Fibroblast of skin of scalp (primary cell): ENCODE measurements around the gene MYL3.

Experiments used
- DNase-seq: peaks from one replicate; pipeline ENCODE4 v3.0.0-alpha.2; 2013

The MYL3 gene

DNA sequence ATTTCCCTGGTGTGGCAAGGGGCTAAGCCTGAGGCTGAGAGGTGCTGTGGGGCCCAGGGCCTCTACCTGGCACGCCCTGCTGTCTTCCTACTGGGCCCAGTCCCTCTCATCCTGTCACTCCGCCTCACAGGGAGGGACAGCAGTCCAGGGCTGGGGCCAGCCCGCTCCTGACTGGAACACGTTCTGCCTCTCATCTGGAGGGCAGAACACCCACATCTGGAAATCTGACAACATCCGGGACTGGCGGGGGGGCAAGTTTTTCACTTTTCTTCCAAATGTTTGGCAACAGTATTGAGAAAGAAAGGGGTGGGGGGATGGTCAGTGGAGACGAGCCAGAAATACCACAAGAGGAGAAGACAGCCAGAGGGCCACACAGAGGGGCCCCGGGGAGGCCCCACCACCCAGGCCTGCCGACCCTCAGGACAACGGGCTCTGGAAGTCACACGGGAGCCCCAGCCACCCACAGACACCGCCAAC is 1.8 kb upstream of the MYL3 start:
- peak; percentile 74 for DNase-seq

DNA sequence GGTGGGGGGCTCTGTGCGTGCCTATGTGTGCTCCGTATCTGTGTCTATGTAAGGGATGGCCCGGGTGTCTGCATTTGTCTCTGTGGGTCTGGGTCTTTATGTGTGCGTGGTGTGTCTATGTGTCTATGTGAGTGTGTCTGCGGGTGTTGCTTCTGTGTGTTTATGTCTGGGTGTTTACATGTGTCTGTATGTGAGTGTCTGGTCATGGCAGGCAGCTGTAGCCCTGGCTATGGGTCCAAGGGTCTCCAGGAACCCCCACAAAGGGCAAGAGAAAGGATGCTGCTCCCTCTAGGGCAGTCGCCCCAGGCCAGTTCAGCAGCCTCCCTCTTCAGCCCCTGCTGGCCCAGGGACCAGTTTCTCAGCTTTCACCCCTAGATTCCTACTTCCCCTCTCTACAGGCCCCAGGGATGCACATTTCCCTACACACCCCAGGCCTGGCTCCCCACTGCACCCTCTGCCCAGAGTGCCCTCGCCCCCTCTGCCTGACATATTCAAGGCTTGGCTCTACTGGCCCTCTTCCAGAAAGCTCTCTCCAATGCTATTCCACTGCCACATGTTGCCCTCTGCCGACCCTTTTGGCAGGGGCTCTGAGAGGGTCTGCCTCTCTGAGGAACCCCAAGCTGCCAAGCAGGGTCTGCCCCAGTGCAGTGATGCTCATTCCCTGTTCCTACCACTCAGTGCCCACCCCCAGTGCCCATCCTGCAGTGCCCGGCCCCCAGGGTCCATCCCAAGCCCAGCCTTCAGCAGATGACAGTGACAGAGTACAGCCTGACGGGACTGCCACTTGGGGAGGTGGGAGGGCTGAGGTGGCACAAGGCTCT is 1.0 kb upstream of the MYL3 start:
- no peak for DNase-seq

DNA sequence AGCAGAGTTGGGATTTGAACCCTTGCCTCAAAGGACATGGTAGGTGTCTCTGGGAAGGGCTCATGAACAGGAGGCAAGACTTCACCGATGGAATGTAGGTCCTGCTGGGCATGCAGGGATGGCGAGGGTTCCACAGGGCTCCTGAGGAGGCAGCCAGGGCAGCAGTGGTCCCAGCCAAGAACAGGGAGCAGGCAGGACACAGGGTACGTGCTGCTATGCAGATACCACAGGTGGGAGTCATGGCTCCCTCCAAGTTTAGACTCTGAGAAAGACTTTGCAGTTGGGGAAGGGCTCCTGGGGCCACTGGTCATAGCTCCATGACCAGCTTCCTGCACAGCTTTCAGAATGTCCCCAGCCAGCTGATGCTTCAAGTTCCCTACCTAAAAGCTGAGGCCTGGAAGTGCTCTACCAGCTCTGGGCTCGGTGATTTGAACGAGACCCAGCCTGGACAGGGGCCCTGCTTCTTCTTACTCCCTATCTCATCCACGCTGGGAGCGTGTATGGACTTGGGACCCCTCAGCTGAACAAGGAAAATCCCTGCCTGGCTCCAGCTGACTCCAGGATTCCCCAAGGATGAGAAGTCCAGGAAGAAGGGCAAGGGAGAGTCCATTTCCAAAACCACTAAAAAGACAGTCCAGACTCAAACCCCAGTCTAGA is 747 bp downstream of the MYL3 start:
- DNase-seq: no peak

DNA sequence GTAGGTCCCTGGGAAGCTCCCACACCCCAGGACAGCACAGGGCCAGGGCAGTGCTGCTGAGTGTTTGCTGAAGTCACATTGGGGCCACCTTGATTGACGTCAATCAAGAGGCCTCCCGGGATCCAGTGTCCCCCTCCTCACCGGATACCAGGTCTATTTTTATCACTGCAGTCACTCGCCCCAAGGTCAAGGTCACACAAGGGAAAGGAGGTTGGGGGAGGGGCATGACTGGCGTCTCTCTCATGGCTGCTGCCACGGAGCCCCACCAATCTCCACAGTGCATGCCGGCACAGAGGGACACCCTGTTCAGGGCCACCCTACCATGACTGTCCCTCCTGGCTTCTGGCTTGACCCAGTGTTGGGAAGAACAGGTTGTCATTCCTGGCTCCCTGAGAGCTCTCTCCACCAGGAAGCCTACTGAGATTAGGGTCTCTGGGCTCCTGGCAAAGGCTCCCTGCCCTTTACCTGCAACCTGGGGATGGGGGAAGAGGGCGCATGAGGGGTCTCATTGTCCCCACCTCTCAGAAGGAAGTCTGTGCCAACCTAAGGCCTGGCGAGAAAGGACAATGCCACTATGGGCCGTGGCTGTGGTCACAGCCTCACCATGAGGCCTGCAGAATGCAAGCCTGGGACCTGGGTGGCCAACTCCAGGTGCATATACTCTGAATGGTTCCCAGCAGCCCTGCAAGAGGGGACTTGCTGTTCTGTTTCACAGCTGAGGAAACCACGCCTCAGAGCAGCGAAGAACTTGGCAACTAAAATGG is 1.5 kb downstream of the MYL3 start:
- DNase-seq: no peak

DNA sequence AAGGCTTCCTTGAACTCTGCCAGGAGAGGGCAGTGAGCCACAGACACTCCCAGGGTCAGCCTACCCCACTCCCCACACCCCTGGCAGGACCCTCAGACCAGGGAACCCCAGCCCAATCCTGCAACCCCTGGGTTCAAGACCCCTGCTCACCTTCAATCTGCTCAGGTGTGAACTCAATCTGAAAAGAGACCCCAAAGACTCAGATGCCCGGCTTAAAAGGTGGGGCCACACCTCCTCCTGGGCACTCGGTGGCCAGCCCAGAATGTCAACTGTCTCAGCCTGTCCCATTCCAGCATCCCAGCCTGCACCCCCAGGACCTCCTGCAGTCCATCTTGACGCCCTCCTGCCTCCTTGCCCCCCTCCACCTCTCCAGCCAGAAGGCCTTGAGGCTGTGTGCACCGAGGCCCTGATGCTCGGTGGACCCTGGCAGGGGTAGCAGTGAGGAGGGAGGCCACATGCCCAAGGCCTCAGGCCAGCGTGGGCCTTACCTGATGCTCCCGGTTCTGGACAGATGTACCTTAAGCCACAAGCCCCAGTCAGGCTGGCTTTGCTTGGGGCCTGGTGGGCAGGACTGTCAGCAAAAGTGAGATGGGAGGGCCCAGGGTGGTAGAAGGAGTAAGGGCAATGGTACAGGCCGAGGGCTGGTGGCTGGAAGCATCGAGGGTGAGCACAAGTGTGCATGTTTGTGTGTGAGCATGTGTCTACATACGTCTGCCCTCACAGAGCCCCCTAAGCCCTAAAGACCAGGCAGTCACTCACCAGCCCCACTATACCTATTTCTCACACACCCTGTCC is 2.2 kb downstream of the MYL3 start:
- DNase-seq: no peak

DNA sequence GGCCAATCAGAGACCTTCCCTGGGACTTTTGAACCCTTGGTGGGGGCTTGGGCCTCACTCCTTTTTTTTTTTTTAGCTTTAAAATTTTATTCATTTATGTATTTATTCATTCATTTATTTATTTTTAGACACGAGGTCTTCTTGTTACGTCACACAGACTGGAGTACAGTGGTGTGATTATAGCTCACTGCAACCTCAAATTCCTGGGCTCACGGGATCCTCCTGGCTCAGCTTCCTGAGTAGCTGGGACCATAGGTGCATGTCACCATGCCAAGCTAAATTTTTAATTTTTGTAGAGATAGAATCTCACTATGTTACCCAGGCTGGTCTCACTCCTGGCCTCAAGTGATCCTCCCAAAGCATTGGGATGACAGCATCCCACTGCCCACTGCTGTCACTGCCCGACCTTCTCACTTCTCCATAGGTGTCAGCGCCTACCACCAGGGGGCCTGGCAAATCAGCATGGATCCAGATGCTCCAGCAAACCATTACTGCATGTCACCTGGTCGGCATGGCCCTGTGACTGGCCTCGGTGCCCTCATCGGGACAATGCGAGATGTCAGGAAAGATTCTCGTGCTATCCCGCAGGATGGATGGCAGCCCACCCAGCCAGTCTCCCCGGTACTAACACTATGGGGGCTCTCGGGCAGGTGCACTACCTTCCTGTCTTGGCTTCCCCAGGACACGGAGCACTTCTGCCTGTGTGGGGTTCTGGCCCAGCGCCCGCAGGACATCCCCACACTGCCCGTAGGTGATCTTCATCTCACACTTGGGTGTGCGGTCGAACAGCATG is 3.0 kb downstream of the MYL3 start:
- no peak for DNase-seq

DNA sequence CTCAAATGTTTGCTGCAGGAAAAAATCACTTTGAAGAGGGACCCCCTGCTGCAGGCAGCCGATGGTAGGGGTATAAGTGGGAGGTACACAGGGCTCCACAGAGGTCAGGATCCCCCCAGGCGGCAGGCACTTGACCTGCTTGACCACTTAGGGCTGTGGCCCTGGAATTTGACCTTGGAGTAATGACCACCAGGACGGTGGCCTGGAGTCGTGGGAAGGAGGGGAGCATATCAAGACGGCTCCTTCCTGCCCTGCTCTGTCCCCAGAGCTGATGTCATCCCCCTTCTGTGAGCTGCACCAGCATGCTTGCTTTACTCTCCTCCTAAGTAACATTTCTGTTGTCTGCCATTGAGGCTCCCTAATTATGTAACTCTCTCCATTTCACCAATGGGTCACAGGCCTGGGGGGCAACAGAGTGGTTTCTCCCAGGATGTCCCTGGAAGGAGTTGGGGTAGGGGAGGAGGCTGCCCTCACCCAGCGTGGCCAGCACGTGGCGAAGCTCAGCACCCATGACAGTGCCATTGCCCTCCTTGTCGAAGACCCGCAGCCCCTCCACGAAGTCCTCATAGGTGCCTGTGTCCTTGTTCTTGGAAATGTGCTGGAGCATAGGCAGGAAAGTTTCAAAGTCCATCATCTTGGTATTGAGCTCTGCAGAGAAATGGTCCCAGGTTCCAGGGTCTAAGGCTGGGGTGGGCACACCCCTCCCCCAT is 4.1 kb downstream of the MYL3 start:
- no peak for DNase-seq

DNA sequence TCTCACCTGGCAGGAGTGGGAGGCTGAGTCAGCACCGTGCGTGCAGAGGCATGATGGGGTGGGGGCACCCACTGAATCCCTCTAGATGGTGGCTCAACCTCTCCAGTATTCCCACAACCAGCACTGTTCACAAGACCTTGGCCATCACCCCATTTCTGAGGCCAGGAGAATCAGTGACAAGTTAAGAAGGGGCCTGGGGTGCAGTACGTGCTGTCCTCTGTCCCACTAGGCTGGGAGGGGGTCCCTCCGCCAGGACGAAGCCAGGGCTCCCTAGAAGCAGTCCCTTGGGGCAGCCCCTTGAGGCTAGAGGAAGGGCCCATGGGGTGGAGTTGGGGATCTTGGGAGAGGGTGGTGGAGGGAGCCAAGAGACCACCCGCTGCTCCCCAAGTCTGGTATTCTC is 4.8 kb downstream of the MYL3 start:
- no peak for DNase-seq

DNA sequence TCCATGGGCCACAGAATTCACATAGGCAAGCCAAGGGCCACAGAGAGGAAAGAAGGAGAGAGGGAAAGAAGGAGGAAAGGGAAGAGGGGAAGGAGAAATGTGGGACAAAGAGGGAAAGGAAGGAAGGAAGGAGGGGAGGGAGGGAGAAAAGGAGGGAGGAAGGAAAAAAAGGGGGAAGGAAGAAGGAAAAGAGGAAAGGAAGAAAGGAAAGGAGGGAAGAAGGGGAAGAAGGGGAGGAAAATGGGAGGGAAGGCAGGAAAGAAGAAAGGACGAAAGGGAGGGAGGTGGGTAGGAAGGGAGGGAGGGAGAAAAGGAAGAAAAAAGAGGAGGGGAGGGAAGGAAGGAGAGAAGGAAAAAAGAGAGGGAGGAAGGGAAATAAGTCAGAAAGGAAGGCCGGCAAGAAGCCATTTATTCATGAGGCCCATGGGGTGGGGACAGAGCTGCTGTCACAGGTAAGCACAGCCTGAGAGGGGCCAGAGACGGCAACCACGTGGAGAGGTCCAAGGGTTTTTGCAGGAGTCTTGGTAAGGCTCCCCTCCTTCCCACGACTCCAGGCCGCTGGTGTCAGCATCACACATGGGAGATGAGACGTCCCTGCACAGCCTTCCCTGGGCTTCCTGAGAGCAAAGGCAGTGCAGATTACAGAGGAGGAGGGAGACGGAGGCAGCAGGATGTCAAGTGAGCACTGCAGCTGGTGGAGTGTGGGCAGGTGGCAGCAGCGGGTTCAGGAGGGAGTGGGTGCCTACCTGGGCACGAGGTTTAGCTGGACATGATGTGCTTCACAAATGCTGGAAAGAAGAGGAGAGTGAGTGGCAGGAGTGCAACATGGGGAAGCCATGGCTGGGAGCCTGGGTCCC is 5.5 kb downstream of the MYL3 start:
- DNase-seq: no peak

DNA sequence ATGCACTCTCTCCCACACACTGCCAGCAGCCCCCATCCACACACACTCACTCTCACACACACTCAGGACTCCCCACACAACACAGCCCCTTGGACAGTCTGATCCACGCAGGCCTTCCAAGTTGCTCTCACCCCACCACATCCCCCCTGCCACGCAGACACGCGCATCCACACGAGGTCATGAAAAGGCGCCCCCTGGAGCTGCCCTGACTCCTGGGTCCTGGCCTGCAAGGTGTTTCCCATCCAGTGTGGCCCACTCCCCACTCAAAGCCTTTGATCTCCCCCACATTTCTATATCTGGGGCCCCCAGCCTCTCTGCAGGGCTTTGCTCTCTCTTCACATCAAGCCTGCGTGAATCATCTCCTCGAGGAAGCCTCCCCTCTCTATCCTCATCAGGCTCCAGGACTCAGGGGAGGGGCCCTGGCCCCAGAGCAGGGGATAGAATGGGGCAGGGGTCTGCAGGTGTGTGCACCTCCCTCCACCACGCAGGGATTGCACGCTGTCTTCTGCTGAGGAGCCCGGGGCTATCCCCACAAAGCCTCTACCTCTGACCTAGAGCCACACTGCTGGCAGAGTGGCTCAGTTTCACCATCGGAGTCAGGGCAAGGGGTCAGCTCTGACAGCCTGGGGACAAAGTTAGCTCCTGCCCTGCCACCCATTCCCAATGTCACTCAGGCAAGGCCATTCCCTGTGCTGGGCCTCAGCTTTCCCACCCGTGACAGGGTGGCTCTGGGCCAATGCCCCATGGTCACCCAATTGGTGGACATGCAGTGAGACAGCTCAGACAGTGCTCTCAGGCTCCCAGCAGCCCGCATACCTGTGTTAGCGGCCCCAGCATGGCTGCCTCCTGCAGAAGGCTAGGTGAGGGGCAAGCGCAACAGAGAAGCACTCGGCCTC is 6.4 kb downstream of the MYL3 start:
- no peak for DNase-seq

DNA sequence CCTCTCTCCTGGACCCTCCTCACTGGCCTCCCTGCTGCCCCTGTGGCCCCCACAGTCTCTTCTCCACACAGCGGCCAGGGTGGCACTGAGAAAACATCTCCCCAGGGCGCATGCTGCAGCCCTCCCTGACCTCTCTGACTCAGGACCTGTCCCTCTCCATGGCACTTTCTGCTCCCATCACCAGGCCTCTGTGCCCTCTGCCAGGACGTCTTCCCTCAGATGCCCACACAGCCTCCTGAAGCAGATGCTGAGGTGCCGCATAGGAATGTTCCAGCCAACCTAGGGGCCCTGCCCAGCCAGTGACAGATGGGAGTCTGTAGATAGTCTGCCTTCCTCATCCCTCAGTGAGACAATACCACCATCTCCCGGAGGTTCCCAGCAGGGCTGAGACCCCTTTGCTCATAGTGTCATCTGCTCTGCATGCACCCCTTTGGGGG is 8.7 kb downstream of the MYL3 start:
- DNase-seq: no peak

DNA sequence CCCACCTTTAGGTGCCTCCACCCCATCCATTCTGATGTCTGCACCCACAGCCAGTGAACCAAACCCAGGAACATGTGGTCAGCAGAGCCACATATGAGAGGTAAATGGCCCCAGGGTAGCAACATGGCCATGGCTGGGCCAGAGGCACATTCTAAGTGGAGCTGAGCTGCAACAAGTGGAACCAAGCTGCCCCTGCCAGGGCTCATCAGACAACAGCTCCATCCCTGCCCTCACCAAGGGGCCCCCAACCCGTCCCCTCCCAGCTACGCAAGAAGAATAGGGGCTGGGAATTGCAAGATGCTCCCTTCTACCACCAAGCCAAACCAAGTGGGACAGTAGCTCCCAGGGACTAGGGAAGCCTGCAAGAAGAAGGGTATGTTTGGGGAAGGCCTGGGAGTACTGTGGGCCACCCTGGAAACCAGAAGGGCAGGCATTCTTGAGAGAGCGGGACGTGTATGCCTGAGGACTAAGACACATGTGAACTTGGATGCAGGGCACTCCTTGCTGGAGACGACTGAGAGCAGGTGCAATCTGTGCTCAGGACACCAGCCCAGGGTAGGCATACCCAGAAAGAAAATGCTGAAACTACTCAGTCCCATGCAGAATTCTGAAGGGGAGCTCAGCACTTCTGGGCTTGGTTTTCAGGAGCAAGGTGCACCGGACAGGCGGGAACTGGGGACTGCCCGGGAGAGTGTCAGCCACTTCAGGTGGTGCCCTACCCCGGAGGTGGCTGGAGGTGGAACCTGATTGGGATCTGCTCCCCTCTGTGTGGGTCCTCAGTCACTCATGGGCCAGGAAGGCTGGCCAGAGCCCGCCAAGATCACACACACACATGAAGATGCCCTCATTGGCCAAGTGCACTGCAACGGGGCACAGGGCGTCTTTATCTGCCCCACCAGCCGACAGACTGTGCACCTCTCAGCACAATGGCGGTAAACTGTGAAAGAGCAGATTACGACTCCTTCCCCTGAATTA is 9.5 kb downstream of the MYL3 start:
- DNase-seq: no peak

DNA sequence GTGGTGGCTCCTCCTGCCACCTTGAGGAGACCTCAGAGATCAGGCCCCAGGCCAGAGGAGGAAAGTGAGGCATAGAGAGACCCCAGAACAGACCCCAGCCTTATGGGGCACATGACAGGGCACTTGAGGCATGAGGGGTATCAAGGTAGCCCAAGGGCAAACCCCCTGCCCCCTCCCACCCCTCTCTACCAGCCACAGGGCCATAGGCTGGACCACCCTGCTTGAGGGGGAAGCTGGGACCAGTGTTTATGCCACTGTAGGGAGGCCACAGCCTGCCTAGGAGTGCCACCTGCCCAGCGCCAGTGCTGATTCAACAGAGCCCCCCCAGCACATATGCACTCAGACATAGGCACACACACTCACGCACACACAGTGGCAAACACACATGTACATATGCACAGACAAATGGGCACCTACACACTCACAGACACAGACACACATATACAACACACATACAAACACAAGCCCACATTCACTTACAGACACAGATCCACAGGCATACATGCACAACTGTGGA is 10.3 kb downstream of the MYL3 start:
- no peak for DNase-seq

DNA sequence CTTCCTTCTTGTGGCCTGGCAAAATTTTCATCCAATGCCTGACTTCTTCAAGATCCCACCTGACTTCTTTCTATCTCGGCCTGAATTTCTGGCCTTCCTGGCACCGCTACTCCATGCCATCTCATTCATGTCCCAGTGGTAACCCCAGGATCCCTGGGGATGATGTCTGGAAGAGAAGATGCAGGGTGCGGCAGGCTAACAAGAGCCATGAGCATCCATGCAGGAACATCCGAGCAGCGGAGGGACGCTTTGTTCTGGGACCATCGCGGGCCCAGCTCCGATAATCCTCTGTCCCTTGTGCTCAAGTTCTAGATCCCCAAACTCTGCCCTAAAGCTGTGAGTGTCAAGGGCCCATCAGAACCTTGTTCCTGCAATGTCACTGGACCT is 10.9 kb downstream of the MYL3 start:
- no peak for DNase-seq

DNA sequence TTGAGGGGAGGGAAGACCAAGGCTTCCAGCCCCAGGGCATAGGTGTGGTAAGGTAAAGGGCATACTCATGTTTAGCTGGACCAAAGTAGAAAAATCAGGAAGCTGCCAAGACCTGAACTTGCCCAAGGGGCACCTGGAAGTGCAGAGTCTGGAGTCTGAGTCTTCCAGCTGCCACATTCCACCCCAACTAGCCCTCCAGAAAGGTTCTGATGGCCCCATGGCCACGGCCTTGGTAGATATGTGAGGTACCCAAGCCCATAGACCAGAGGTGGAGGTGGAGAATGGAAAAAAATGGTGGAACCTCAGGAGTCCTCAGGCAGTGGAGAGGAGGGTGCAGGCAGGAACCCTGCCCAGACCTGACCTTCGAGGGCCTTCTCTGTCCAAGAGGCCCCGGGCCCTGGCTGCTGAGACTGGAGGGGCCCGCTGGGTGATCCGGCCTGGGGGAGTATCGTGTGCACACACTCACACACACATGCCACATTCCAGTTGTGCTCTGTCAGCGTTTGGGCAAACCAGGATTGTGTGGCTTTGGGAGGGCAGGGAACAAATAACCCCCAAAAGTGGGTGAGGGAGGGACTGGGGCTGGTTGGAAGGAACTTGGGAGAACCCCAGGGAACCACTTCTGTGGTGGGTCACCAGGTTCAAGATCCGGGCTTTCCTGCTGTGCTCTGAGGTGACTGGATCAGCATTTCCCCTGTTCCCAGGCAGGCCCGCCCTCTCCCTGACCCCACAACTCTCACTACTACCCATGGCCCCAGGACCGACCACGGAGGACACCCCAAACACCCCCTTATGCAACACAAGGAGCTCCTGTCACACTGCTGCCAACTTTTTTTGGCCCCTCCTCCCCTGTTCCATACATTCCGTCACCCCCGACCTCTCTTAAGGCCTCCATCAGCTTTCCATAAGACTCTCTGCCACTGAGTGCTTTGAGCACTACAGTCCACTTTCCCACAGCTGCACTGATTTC is 11.6 kb downstream of the MYL3 start:
- DNase-seq: peak; percentile 26

DNA sequence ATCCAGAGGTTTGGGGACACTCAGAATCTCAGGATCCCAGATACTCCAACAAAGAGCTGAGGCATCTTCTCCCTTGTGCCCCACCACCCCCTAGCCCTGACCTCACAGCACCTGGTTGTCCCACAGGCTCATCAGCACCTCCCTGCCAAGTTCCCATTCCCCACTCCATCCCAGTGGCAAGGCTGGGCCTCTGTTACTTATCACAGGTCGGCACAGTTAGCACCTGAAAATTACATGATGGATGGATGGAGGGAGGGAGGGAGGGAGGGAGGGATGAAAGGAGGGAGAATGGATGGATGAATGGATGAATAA is 12.8 kb downstream of the MYL3 start:
- DNase-seq: no peak
